ENCODE data around the gene PEAK1. TPM values are rescaled to one million over a fixed set of nuclear protein-coding genes. Genes with fewer than 3 reads are reported as not detected.

Gene PEAK1
- total RNA-seq, 1 experiment from 2014 or later: 13.8 TPM

GRCh38 chr15:77052556-77052955 lies 367.3 kb downstream of the PEAK1 start:
- peaks cover 25% of the 10 kb centered on the region for H3K36me3 ChIP-seq (ENCODE audit: low read depth, low read length)
- DNase-seq (no peak), ATAC-seq (no peak)
- BruUV-seq (replicated peaks): no TSS peak
- no peaks in the 10 kb centered on the region for H3F3A ChIP-seq (ENCODE audit: low read length, unreplicated experiment)
- no peaks in the 10 kb centered on the region for H4K20me1 ChIP-seq (ENCODE audit: low read length)
- no peak overlapping the region for H3K4me2 ChIP-seq (ENCODE audit: low read length)
- no peaks in the 10 kb centered on the region for H3K9me3 ChIP-seq (ENCODE audit: low read length)
- intact Hi-C loops (cut with micrococcal nuclease): no loop called here
- no peaks in the 10 kb centered on the region for H3K9me2 ChIP-seq (replicated peaks; ENCODE audit: low read length)
- H3K27ac ChIP-seq (ENCODE audit: low read length): no peak overlapping the region
- ChIA-PET CTCF (no interaction called here), POLR2A (ENCODE audit: unreplicated experiment) (no interaction called here)
- H3K27me3 ChIP-seq (ENCODE audit: low read length): no peaks in the 10 kb centered on the region
- peaks cover 18% of the 10 kb centered on the region for H3K79me2 ChIP-seq (ENCODE audit: low read length)
- TF ChIP-seq EZH2 (IDR thresholded peaks at IDR 0.05; ENCODE audit: low read length, unreplicated experiment) (no peak), CTCF (conservative IDR thresholded peaks at IDR 0.05; ENCODE audit: low read depth, low read length) (no peak), EZH2phosphoT487 (IDR thresholded peaks at IDR 0.05; ENCODE audit: borderline replicate concordance, low read length) (no peak)
- H2AFZ ChIP-seq (ENCODE audit: low read length): no peak overlapping the region
- no peak overlapping the region for H3K4me3 ChIP-seq (ENCODE audit: low read length)
- no peak overlapping the region for H3K9ac ChIP-seq (ENCODE audit: low read length)
- H3K4me1 ChIP-seq (ENCODE audit: insufficient read depth, low read length): peaks cover 9% of the 10 kb centered on the region

Other genes with a start within 250 kb of the PEAK1 start
- 17.6 and 22.0 TPM in 2 replicates for gene HMG20A, start 784 bp upstream of the PEAK1 start, total RNA-seq (2014; rRNA removed)
- not detected in 2 replicates for gene LINGO1, start 212.8 kb upstream of the PEAK1 start, total RNA-seq (2014; rRNA removed)

All from PC-3 (cell line).